NCI-H2107 (cell line): ENCODE results near the gene SECISBP2.

Source experiments
- DNase-seq: peaks from one replicate; lab custom pipeline; 2025; lab: John Stamatoyannopoulos, UW

The SECISBP2 gene

GRCh38 chr9:89405826-89406225, 87.5 kb downstream of the SECISBP2 start:
- DNase-seq, result no peak

- DNase-seq, result no peak
These were observed 88.8 kb downstream of the SECISBP2 start for GRCh38 chr9:89407070-89407469.

DNA sequence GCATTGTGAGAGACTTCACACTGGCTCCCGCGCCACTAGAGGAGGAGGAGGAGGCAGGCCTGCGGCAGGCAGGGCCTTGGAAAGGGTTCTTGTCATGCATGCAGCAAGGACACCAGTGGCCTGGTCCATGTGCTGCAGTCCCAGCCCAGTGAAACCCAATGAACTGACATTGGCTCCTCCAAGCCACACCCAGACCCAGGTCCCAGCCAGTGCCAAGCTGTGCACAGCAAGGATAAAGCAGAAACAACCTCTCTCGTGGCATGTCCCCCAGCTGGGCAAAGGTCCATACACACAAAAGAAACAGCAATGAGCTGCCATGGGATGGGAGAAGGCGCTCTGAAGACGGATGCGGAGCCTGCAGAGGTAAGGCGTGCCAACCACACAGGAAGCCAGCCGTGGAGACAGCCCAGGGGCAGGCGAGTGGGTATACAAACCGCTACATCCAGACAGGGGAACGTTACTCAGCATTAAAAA, 90.4 kb downstream of the SECISBP2 start:
- no peak for DNase-seq
